Measurements from ENCODE around the gene DFFB.

DFFB gene

GRCh38 chr1:3879787-3880428 lies 22.6 kb downstream of the DFFB start:
- peaks cover 7% of the 10 kb centered on the region; the same call in 1 of the 2 replicates for H3K36me3 ChIP-seq (ENCODE audit: insufficient read depth, low read length)
- H3K4me2 ChIP-seq (ENCODE audit: low read depth, low read length, poor library complexity, severe bottlenecking), result no peak overlapping the region
- no peaks in the 10 kb centered on the region for H3K79me2 ChIP-seq (ENCODE audit: insufficient read depth, low read length)
- no peak overlapping the region for H2AFZ ChIP-seq (ENCODE audit: low read length)
- no peaks in the 10 kb centered on the region for H3F3A ChIP-seq (ENCODE audit: low read depth)
- no peaks in the 10 kb centered on the region for H4K20me1 ChIP-seq (ENCODE audit: insufficient read depth, low read length, poor library complexity, severe bottlenecking)
- peaks cover 26% of the 10 kb centered on the region for H3K4me1 ChIP-seq (ENCODE audit: insufficient read depth, low read length, poor library complexity, severe bottlenecking)
- TF ChIP-seq CTCF (conservative IDR thresholded peaks at IDR 0.05; ENCODE audit: low read length) (no peak), EZH2phosphoT487 (IDR thresholded peaks at IDR 0.05; ENCODE audit: borderline replicate concordance) (no peak)
- no peak overlapping the region for H3K4me3 ChIP-seq (ENCODE audit: low read length, poor library complexity, severe bottlenecking)
- peaks cover 6% of the 10 kb centered on the region; the same call in 1 of the 2 replicates for H3K9me3 ChIP-seq (ENCODE audit: insufficient read depth, low read depth, low read length)
- no peaks in the 10 kb centered on the region for H3K9me2 ChIP-seq (replicated peaks; ENCODE audit: low read depth, low read length)
- H3K9ac ChIP-seq (ENCODE audit: low read depth, low read length, poor library complexity, severe bottlenecking), result peak overlapping the region; percentile 59
- no peaks in the 10 kb centered on the region for H3K27me3 ChIP-seq (ENCODE audit: insufficient read depth, low read length, poor library complexity, severe bottlenecking)

- Histone ChIP-seq H3K79me2 (ENCODE audit: insufficient read depth, low read length) (no peaks in the 10 kb centered on the region), H4K20me1 (ENCODE audit: insufficient read depth, low read length, poor library complexity, severe bottlenecking) (no peaks in the 10 kb centered on the region), H3K4me1 (ENCODE audit: insufficient read depth, low read length, poor library complexity, severe bottlenecking) (peaks cover 26% of the 10 kb centered on the region), H3K4me2 (ENCODE audit: low read depth, low read length, poor library complexity, severe bottlenecking) (peak overlapping the region; percentile 48), H3K9me2 (replicated peaks; ENCODE audit: low read depth, low read length) (no peaks in the 10 kb centered on the region), H3K36me3 (ENCODE audit: insufficient read depth, low read length) (peaks cover 9% of the 10 kb centered on the region; the same call in 1 of the 2 replicates), H3F3A (ENCODE audit: low read depth) (no peaks in the 10 kb centered on the region), H3K4me3 (ENCODE audit: low read length, poor library complexity, severe bottlenecking) (peak overlapping the region; percentile 23), H2AFZ (ENCODE audit: low read length) (no peak overlapping the region), H3K27me3 (ENCODE audit: insufficient read depth, low read length, poor library complexity, severe bottlenecking) (no peaks in the 10 kb centered on the region), H3K9ac (ENCODE audit: low read depth, low read length, poor library complexity, severe bottlenecking) (peak overlapping the region; percentile 59), H3K9me3 (ENCODE audit: insufficient read depth, low read depth, low read length) (peaks cover 6% of the 10 kb centered on the region; the same call in 1 of the 2 replicates)
- TF ChIP-seq EZH2phosphoT487 (IDR thresholded peaks at IDR 0.05; ENCODE audit: borderline replicate concordance), result no peak
- TF ChIP-seq CTCF (conservative IDR thresholded peaks at IDR 0.05; ENCODE audit: low read length), result no peak
Measured at GRCh38 chr1:3880429-3881192, 23.3 kb downstream of the DFFB start.

DNA sequence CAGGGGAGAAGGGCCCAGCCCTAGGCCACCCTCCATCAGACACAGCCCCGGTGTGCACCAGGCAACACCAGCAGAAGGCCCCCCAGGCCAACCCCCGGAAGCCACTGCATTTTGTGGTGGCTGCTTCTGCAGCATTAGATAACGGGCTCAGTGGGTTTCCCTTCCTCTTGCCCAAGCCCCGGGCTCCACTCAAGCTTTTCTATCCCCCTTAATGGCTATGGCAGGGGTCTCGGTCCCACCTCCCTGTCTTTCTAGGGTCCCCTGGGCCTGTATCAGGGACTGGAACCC lies 23.9 kb downstream of the DFFB start:
- peak overlapping the region; percentile 48 for H3K4me2 ChIP-seq (ENCODE audit: low read depth, low read length, poor library complexity, severe bottlenecking)

More for the DNA sequence above, 23.9 kb downstream of the DFFB start:
- no peaks in the 10 kb centered on the region for H3K27me3 ChIP-seq (ENCODE audit: insufficient read depth, low read length, poor library complexity, severe bottlenecking)
- peaks cover 6% of the 10 kb centered on the region; the same call in 1 of the 2 replicates for H3K9me3 ChIP-seq (ENCODE audit: insufficient read depth, low read depth, low read length)
- H3F3A ChIP-seq (ENCODE audit: low read depth), result no peaks in the 10 kb centered on the region
- H3K4me1 ChIP-seq (ENCODE audit: insufficient read depth, low read length, poor library complexity, severe bottlenecking), result peaks cover 26% of the 10 kb centered on the region
- H3K4me3 ChIP-seq (ENCODE audit: low read length, poor library complexity, severe bottlenecking), result peak overlapping the region; percentile 23
- H3K9ac ChIP-seq (ENCODE audit: low read depth, low read length, poor library complexity, severe bottlenecking), result peak overlapping the region; percentile 59
- no peaks in the 10 kb centered on the region for H3K9me2 ChIP-seq (replicated peaks; ENCODE audit: low read depth, low read length)
- H3K79me2 ChIP-seq (ENCODE audit: insufficient read depth, low read length), result no peaks in the 10 kb centered on the region
- no peak overlapping the region for H2AFZ ChIP-seq (ENCODE audit: low read length)
- H3K36me3 ChIP-seq (ENCODE audit: insufficient read depth, low read length), result peaks cover 15% of the 10 kb centered on the region; the same call in 1 of the 2 replicates
- TF ChIP-seq EZH2phosphoT487 (IDR thresholded peaks at IDR 0.05; ENCODE audit: borderline replicate concordance) (no peak), CTCF (conservative IDR thresholded peaks at IDR 0.05; ENCODE audit: low read length) (no peak)
- H4K20me1 ChIP-seq (ENCODE audit: insufficient read depth, low read length, poor library complexity, severe bottlenecking), result no peaks in the 10 kb centered on the region
